NCI-H2081 treated with DMSO at 0.1 percent for 48 hours (cell line): ENCODE data around the gene ATP6V0E1.

Experiments
- DNase-seq: peaks from one replicate; lab custom pipeline; 2025; lab: John Stamatoyannopoulos, UW

The ATP6V0E1 gene

GRCh38 chr5:173078878-173079277 lies 95.3 kb downstream of the ATP6V0E1 start:
- no peak for DNase-seq
